WI38 (cell line): ENCODE results near the gene MOB3A.

ENCODE experiments used
- H3K4me3 ChIP-seq: 2 replicates; pipeline ENCODE4 v1.5.1; 2011; ENCODE audit warnings: low read depth, mild to moderate bottlenecking, control low read depth, low read length
- CTCF ChIP-seq: IDR thresholded peaks from 2 replicates; pipeline ENCODE4 v1.5.1; 2012; ENCODE audit warnings: low read depth, mild to moderate bottlenecking, control low read depth, low read length

MOB3A gene

GRCh38 chr19:2103045-2103707 is 7.0 kb upstream of the MOB3A start:
- no peak overlapping the region for H3K4me3 ChIP-seq
- TF ChIP-seq CTCF = no peak

GRCh38 chr19:2101417-2102335 is 5.5 kb upstream of the MOB3A start:
- H3K4me3 ChIP-seq = no peak overlapping the region
- TF ChIP-seq CTCF = no peak

GRCh38 chr19:2100719-2101061 is 4.6 kb upstream of the MOB3A start:
- H3K4me3 ChIP-seq = no peak overlapping the region
- no peak for TF ChIP-seq CTCF

GRCh38 chr19:2099937-2100718 is 4.0 kb upstream of the MOB3A start:
- no peak overlapping the region for H3K4me3 ChIP-seq
- TF ChIP-seq CTCF = no peak

GRCh38 chr19:2099054-2099501 is 3.0 kb upstream of the MOB3A start:
- no peak overlapping the region for H3K4me3 ChIP-seq
- TF ChIP-seq CTCF = no peak

- H3K4me3 ChIP-seq = no peak overlapping the region
- no peak for TF ChIP-seq CTCF
Measured at GRCh38 chr19:2097886-2098327, 1.8 kb upstream of the MOB3A start.
